WTC11 (cell line): ENCODE results near the gene R3HCC1L. TPM values are rescaled to one million over a fixed set of nuclear protein-coding genes. Genes with fewer than 3 reads are reported as not detected.

ENCODE experiments used
- ATAC-seq: fragments of 200-7000 bp; cut with Tn5 transposase; 2 replicates; pipeline ENCODE4 v1.10.0; 2021; ENCODE audit warnings: mild to moderate bottlenecking, moderate library complexity
- CTCF ChIA-PET: fragments of 300-600 bp; sonication (Branson Sonifier 250); formaldehyde crosslinking; loops from one replicate; lab custom pipeline; 2021; ENCODE audit warnings: antibody characterized with exemption; lab: Charles Lee
- POLR2A ChIA-PET: fragments of 350-600 bp; sonication (Branson Sonifier 250); formaldehyde crosslinking; loops from one replicate; lab custom pipeline; 2021; ENCODE audit warnings: antibody characterized with exemption; lab: Charles Lee
- DNase-seq: peaks from one replicate; pipeline ENCODE4 v3.0.0; 2021; ENCODE audit warnings: low spot score
- H3K27ac Mint-ChIP-seq: 2 replicates; pipeline ENCODE4 v1.8.0; 2021; ENCODE audit warnings: mixed read lengths
- H3K27me3 Mint-ChIP-seq: 2 replicates; pipeline ENCODE4 v1.8.0; 2021; ENCODE audit warnings: low read depth, mild to moderate bottlenecking, moderate library complexity, mixed read lengths
- H3K36me3 Mint-ChIP-seq: 2 replicates; pipeline ENCODE4 v1.8.0; 2021; ENCODE audit warnings: mixed read lengths
- H3K4me1 Mint-ChIP-seq: 2 replicates; pipeline ENCODE4 v1.8.0; 2022; ENCODE audit warnings: mixed read lengths
- H3K4me3 Mint-ChIP-seq: 2 replicates; pipeline ENCODE4 v1.8.0; 2021; ENCODE audit warnings: mild to moderate bottlenecking, moderate library complexity, mixed read lengths
- H3K9me3 Mint-ChIP-seq: 2 replicates; pipeline ENCODE4 v1.8.0; 2021; ENCODE audit warnings: mixed read lengths
- CREB1 ChIP-seq: sonication (generic); formaldehyde crosslinking; IDR thresholded peaks from 2 replicates; pipeline ENCODE4 v1.8.0; 2023; ENCODE audit warnings: mild to moderate bottlenecking, missing genetic modification reagents
- EMX1 ChIP-seq: fragments of 250-450 bp; sonication (Bioruptor Pico); IDR thresholded peaks from 2 replicates; pipeline ENCODE4 v1.8.0; 2021; ENCODE audit warnings: mild to moderate bottlenecking
- ESRRA ChIP-seq: sonication (generic); formaldehyde crosslinking; IDR thresholded peaks from 2 replicates; pipeline ENCODE4 v1.8.1; 2022; ENCODE audit warnings: mild to moderate bottlenecking, missing genetic modification reagents, borderline replicate concordance
- JUN ChIP-seq: sonication (generic); formaldehyde crosslinking; IDR thresholded peaks from 2 replicates; pipeline ENCODE4 v1.8.0; 2023; ENCODE audit warnings: mild to moderate bottlenecking, missing genetic modification reagents
- MXD4 ChIP-seq: fragments of 250-450 bp; sonication (Bioruptor Pico); IDR thresholded peaks from 2 replicates; pipeline ENCODE4 v1.8.0; 2021; ENCODE audit warnings: mild to moderate bottlenecking, moderate library complexity, borderline replicate concordance
- SMAD3 ChIP-seq: sonication (generic); formaldehyde crosslinking; IDR thresholded peaks from 2 replicates; pipeline ENCODE4 v1.8.0; 2022; ENCODE audit warnings: missing genetic modification reagents, mild to moderate bottlenecking, borderline replicate concordance
- ZBTB21 ChIP-seq: sonication (generic); formaldehyde crosslinking; IDR thresholded peaks from 2 replicates; pipeline ENCODE4 v1.8.1; 2023; ENCODE audit warnings: mild to moderate bottlenecking, missing genetic modification reagents, borderline replicate concordance
- ZNF263 ChIP-seq: sonication (generic); formaldehyde crosslinking; IDR thresholded peaks from 2 replicates; pipeline ENCODE4 v1.8.1; 2022; ENCODE audit warnings: low read depth, mild to moderate bottlenecking, moderate library complexity, missing genetic modification reagents
- total RNA-seq: library from RNA; stranded (reverse); gene quantifications from 3 replicates; pipeline ENCODE4 v1.2.3, GENCODE V29; 2021
- TF ChIP-seq, protein P1 (sequence below): sonication (generic); formaldehyde crosslinking; IDR thresholded peaks from 2 replicates; pipeline ENCODE4 v1.8.1; 2022; ENCODE audit warnings: low read depth, missing genetic modification reagents, borderline replicate concordance
- TF ChIP-seq, protein P2 (sequence below): sonication (generic); formaldehyde crosslinking; conservative IDR thresholded peaks from 2 replicates; pipeline ENCODE4 v1.8.1; 2022; ENCODE audit warnings: mild to moderate bottlenecking, missing genetic modification reagents
- TF ChIP-seq, protein P3 (sequence below): sonication (generic); formaldehyde crosslinking; IDR thresholded peaks from 2 replicates; pipeline ENCODE4 v1.8.1; 2023; ENCODE audit warnings: mild to moderate bottlenecking, missing genetic modification reagents
- TF ChIP-seq, protein P4 (sequence below): sonication (generic); formaldehyde crosslinking; IDR thresholded peaks from 2 replicates; pipeline ENCODE4 v1.8.0; 2022; ENCODE audit warnings: mild to moderate bottlenecking, missing genetic modification reagents
- TF ChIP-seq, protein P5 (sequence below): fragments of 250-450 bp; sonication (Bioruptor Pico); IDR thresholded peaks from 2 replicates; pipeline ENCODE4 v2.1.2; 2022; ENCODE audit warnings: mild to moderate bottlenecking, moderate library complexity
- TF ChIP-seq, protein P6 (sequence below): fragments of 250-450 bp; sonication (Bioruptor Pico); IDR thresholded peaks from 2 replicates; pipeline ENCODE4 v1.9.0; 2021; ENCODE audit warnings: mild to moderate bottlenecking, borderline replicate concordance
- TF ChIP-seq, protein P7 (sequence below): sonication (generic); formaldehyde crosslinking; IDR thresholded peaks from 2 replicates; pipeline ENCODE4 v1.8.1; 2022; ENCODE audit warnings: low read depth, mild to moderate bottlenecking, moderate library complexity, missing genetic modification reagents, borderline replicate concordance

The R3HCC1L gene
- total RNA-seq, 1 experiment from 2014 or later, result 14.7 TPM

DNA sequence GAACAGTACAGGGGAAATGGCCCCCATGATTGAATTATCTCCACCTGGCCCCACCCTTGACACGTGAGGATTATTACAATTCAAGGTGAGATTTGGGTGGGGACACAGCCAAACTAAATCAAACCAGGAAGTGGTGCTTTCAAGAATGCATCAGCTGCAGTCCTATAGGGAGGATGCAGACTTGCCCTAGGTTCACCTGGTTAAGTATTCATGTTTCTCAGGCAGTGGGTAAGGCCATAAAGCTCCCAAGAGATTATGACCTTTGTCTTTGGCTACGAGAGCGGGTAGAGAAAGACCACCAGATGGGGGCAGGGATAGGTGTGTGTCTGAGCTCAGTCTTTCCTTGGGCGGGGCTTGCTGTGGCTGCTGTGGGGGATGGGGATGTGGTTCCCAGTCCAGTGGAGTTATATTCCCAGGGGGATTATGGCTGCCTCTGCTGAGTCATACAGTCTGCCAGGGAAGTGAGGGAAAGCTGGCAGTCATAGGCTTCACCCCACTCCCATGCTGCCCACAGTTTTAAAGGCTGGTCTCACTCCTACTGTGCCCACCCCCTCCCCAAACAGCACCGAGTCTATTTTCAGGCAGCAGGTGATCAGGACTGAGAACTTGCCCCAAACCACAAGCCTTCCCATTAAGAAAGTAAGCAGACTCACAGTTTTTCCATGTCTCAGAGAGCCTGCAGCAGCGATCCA lies 8.4 kb upstream of the R3HCC1L start (continued):
- TF ChIP-seq ZBTB21, result no peak
- TF ChIP-seq, all 79 proteins: peak for 0

DNA sequence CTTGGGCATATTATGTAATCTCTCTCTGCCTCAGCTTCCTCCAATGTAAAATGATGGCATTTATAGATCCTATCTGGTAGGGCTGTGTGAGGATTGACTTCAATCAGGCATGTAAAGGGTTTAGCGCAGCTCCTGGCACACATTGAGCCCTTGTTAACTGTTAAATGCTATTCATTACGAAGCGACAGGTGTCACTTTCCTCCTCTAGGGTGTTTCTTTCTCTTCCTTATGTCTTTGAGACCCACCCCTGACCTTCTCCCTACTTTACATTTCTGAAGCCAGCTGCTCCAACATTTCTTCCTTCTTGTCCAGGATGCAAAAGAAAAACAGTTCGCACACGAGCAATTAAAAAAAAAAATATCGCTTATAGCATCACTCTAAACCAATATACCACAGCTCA lies 5.7 kb upstream of the R3HCC1L start:
- POLR2A ChIA-PET, result no interaction called here
- Mint-ChIP-seq H3K27ac (no peak overlapping the region), H3K4me3 (no peak overlapping the region), H3K27me3 (peaks cover 3% of the 10 kb centered on the region), H3K4me1 (peaks cover 7% of the 10 kb centered on the region), H3K9me3 (peaks cover 48% of the 10 kb centered on the region), H3K36me3 (peaks cover 36% of the 10 kb centered on the region)
- DNase-seq, result no peak
- CTCF ChIA-PET, result interaction anchor here (1.2 to 2.8 kb wide), 3 partner anchors 42 to 180 kb away, joined by 3 to 8 read pairs (median 4); no protein-coding TSS in a partner anchor
- no peak for ATAC-seq
- TF ChIP-seq JUN (CRISPR knock-in tag), result no peak
- TF ChIP-seq EMX1 (CRISPR knock-in tag), result no peak
- TF ChIP-seq, protein P1, sequence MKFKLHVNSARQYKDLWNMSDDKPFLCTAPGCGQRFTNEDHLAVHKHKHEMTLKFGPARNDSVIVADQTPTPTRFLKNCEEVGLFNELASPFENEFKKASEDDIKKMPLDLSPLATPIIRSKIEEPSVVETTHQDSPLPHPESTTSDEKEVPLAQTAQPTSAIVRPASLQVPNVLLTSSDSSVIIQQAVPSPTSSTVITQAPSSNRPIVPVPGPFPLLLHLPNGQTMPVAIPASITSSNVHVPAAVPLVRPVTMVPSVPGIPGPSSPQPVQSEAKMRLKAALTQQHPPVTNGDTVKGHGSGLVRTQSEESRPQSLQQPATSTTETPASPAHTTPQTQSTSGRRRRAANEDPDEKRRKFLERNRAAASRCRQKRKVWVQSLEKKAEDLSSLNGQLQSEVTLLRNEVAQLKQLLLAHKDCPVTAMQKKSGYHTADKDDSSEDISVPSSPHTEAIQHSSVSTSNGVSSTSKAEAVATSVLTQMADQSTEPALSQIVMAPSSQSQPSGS (CRISPR knock-in tag), result no peak
- TF ChIP-seq, protein P2, sequence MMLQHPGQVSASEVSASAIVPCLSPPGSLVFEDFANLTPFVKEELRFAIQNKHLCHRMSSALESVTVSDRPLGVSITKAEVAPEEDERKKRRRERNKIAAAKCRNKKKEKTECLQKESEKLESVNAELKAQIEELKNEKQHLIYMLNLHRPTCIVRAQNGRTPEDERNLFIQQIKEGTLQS, result no peak
- no peak for TF ChIP-seq SMAD3 (CRISPR knock-in tag)
- TF ChIP-seq, protein P3, sequence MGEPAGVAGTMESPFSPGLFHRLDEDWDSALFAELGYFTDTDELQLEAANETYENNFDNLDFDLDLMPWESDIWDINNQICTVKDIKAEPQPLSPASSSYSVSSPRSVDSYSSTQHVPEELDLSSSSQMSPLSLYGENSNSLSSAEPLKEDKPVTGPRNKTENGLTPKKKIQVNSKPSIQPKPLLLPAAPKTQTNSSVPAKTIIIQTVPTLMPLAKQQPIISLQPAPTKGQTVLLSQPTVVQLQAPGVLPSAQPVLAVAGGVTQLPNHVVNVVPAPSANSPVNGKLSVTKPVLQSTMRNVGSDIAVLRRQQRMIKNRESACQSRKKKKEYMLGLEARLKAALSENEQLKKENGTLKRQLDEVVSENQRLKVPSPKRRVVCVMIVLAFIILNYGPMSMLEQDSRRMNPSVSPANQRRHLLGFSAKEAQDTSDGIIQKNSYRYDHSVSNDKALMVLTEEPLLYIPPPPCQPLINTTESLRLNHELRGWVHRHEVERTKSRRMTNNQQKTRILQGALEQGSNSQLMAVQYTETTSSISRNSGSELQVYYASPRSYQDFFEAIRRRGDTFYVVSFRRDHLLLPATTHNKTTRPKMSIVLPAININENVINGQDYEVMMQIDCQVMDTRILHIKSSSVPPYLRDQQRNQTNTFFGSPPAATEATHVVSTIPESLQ (CRISPR knock-in tag), result no peak
- no peak for TF ChIP-seq CREB1 (CRISPR knock-in tag)
- TF ChIP-seq MXD4, result no peak
- no peak for TF ChIP-seq ESRRA (CRISPR knock-in tag)
- TF ChIP-seq, protein P4, sequence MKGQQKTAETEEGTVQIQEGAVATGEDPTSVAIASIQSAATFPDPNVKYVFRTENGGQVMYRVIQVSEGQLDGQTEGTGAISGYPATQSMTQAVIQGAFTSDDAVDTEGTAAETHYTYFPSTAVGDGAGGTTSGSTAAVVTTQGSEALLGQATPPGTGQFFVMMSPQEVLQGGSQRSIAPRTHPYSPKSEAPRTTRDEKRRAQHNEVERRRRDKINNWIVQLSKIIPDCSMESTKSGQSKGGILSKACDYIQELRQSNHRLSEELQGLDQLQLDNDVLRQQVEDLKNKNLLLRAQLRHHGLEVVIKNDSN, result no peak
- TF ChIP-seq ZNF263 (CRISPR knock-in tag), result no peak
- TF ChIP-seq, protein P5, sequence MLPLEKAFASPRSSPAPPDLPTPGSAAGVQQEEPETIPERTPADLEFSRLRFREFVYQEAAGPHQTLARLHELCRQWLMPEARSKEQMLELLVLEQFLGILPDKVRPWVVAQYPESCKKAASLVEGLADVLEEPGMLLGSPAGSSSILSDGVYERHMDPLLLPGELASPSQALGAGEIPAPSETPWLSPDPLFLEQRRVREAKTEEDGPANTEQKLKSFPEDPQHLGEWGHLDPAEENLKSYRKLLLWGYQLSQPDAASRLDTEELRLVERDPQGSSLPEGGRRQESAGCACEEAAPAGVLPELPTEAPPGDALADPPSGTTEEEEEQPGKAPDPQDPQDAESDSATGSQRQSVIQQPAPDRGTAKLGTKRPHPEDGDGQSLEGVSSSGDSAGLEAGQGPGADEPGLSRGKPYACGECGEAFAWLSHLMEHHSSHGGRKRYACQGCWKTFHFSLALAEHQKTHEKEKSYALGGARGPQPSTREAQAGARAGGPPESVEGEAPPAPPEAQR, result no peak
- TF ChIP-seq, protein P6, sequence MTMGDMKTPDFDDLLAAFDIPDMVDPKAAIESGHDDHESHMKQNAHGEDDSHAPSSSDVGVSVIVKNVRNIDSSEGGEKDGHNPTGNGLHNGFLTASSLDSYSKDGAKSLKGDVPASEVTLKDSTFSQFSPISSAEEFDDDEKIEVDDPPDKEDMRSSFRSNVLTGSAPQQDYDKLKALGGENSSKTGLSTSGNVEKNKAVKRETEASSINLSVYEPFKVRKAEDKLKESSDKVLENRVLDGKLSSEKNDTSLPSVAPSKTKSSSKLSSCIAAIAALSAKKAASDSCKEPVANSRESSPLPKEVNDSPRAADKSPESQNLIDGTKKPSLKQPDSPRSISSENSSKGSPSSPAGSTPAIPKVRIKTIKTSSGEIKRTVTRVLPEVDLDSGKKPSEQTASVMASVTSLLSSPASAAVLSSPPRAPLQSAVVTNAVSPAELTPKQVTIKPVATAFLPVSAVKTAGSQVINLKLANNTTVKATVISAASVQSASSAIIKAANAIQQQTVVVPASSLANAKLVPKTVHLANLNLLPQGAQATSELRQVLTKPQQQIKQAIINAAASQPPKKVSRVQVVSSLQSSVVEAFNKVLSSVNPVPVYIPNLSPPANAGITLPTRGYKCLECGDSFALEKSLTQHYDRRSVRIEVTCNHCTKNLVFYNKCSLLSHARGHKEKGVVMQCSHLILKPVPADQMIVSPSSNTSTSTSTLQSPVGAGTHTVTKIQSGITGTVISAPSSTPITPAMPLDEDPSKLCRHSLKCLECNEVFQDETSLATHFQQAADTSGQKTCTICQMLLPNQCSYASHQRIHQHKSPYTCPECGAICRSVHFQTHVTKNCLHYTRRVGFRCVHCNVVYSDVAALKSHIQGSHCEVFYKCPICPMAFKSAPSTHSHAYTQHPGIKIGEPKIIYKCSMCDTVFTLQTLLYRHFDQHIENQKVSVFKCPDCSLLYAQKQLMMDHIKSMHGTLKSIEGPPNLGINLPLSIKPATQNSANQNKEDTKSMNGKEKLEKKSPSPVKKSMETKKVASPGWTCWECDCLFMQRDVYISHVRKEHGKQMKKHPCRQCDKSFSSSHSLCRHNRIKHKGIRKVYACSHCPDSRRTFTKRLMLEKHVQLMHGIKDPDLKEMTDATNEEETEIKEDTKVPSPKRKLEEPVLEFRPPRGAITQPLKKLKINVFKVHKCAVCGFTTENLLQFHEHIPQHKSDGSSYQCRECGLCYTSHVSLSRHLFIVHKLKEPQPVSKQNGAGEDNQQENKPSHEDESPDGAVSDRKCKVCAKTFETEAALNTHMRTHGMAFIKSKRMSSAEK (CRISPR knock-in tag), result no peak
- TF ChIP-seq, protein P7, sequence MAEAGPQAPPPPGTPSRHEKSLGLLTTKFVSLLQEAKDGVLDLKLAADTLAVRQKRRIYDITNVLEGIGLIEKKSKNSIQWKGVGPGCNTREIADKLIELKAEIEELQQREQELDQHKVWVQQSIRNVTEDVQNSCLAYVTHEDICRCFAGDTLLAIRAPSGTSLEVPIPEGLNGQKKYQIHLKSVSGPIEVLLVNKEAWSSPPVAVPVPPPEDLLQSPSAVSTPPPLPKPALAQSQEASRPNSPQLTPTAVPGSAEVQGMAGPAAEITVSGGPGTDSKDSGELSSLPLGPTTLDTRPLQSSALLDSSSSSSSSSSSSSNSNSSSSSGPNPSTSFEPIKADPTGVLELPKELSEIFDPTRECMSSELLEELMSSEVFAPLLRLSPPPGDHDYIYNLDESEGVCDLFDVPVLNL (CRISPR knock-in tag), result no peak
